ENCODE data around the gene SLC38A9.

The SLC38A9 gene

DNA sequence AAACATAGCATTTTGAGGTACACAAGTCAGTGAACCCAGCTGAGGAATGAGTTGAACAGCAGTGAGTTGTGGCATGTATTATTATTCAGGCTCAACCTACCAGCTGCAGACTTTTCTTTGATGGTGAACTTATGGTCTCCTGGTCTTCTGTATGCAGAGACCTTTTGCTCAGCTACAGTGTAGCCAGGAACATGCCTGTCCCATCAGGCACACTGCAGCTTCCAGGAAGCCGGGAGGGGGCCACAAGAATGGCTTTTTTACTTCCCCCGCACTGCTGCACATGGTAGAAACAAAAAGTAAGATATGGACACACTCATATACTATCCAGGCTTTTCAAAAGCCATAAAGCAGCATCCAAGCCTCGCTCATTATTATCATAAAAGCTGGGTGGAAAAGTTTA is 112.0 kb downstream of the SLC38A9 start:
- Histone ChIP-seq H3K27me3 (ENCODE audit: insufficient read depth, low read length) (no peaks in the 10 kb centered on the region), H2AFZ (ENCODE audit: low read length, unreplicated experiment) (peak overlapping the region; percentile 79), H3K4me3 (ENCODE audit: low read depth, low read length) (peak overlapping the region; percentile 31; the same call in 1 of the 2 replicates), H3K4me1 (ENCODE audit: control insufficient read depth, insufficient read depth, low read length, unreplicated experiment) (peaks cover 73% of the 10 kb centered on the region), H3K36me3 (ENCODE audit: insufficient read depth, low read length) (no peaks in the 10 kb centered on the region), H3K27ac (ENCODE audit: low read depth, low read length) (peak overlapping the region; percentile 99), H3K79me2 (ENCODE audit: control insufficient read depth, insufficient read depth, low read length, unreplicated experiment) (no peaks in the 10 kb centered on the region)

DNA sequence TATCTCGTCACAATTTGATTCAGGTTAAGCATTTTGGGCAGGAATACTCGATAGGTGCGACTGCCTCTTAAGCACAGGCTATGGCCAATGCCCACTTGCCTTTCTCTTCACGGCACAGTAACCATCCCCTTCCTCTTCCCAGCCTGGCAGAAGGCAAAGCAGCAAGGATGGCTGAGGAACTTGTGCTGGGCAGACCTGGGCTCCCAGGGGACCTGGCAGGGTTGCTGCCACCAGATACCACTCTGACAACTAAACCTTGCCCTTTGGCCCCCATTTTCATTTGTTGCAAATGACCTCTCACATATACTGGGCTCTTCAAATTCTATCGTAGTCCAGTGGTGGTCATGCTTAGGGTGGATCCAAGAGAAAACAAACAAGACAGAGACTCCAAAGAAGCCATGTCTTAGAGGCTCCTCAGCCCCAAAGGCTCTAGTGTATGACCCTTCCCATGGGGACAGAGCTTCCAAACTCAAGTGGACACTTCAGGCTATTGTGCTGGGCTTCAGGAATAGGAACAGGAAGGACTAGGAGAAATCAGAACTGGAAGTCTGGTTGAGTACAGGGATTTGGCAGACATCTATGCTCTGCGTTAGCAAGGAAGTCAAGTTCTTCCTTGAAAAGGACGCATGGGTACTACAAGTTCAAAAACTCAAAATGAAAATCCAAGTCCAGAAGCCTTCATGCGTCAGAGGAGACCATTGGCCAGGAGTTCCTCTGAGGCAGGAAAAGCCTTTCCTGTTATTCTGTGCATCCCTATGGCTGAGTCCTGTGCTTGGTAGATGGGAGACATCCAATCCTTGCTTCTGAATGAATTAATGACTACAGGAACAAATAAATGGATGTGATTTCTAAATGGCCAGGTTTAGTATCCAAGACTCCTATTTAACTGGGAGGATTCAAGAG is 112.7 kb downstream of the SLC38A9 start:
- peaks cover 66% of the 10 kb centered on the region for H3K4me1 ChIP-seq (ENCODE audit: control insufficient read depth, insufficient read depth, low read length, unreplicated experiment)
- H3K27ac ChIP-seq (ENCODE audit: low read depth, low read length) = peak overlapping the region; percentile 99
- H3K4me3 ChIP-seq (ENCODE audit: low read depth, low read length) = no peak overlapping the region
- no peaks in the 10 kb centered on the region for H3K79me2 ChIP-seq (ENCODE audit: control insufficient read depth, insufficient read depth, low read length, unreplicated experiment)
- H3K36me3 ChIP-seq (ENCODE audit: insufficient read depth, low read length) = no peaks in the 10 kb centered on the region
- no peak overlapping the region for H2AFZ ChIP-seq (ENCODE audit: low read length, unreplicated experiment)
- H3K27me3 ChIP-seq (ENCODE audit: insufficient read depth, low read length) = no peaks in the 10 kb centered on the region

- Histone ChIP-seq H3K4me1 (ENCODE audit: control insufficient read depth, insufficient read depth, low read length, unreplicated experiment) (peaks cover 45% of the 10 kb centered on the region), H3K79me2 (ENCODE audit: control insufficient read depth, insufficient read depth, low read length, unreplicated experiment) (no peaks in the 10 kb centered on the region), H3K27me3 (ENCODE audit: insufficient read depth, low read length) (no peaks in the 10 kb centered on the region), H3K4me3 (ENCODE audit: low read depth, low read length) (no peak overlapping the region), H3K36me3 (ENCODE audit: insufficient read depth, low read length) (no peaks in the 10 kb centered on the region), H3K27ac (ENCODE audit: low read depth, low read length) (peak overlapping the region; percentile 62), H2AFZ (ENCODE audit: low read length, unreplicated experiment) (peak overlapping the region; percentile 58)
Observed at GRCh38 chr5:55597014-55597981, 114.8 kb downstream of the SLC38A9 start.

DNA sequence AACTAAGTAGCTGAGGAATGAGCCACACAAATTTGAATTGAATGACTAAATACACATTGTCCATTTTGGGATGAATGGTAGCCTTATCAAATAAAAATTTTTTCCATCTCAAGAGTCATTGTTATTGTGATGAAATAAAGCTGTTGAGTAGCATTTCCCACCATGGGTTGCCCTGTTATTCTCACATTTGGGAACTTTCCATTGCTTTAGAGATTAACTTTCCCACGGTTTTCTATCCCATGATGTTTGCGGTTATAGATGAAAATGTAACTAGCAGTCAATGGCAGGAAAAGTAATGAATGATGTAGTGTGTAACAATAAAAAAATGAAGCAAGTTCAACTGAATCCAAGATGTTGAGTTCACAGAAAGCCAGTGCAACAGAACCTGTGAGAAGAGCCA is 117.5 kb downstream of the SLC38A9 start:
- Histone ChIP-seq H3K36me3 (ENCODE audit: insufficient read depth, low read length) (no peaks in the 10 kb centered on the region), H3K27me3 (ENCODE audit: insufficient read depth, low read length) (no peaks in the 10 kb centered on the region), H3K27ac (ENCODE audit: low read depth, low read length) (no peak overlapping the region), H3K79me2 (ENCODE audit: control insufficient read depth, insufficient read depth, low read length, unreplicated experiment) (no peaks in the 10 kb centered on the region), H3K4me3 (ENCODE audit: low read depth, low read length) (no peak overlapping the region), H3K4me1 (ENCODE audit: control insufficient read depth, insufficient read depth, low read length, unreplicated experiment) (peaks cover 19% of the 10 kb centered on the region), H2AFZ (ENCODE audit: low read length, unreplicated experiment) (no peak overlapping the region)

DNA sequence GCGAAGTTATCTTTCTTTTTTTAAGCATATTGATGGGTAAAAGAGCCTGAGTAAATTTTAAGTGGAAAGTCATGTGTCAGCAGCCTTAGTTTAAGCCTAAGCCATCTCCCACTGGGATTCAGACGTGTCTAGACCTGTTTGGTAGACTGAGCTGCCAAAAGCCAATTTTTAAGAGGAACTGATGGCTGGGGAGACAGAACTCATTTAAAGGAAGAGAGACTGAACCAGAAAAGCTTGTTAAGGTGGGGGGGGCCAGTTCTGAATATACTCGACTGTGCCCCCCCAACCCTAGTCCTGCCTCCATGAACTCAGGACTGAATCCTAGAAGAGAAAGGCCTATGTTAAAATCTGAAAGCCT is 119.0 kb downstream of the SLC38A9 start:
- Histone ChIP-seq H3K27ac (ENCODE audit: low read depth, low read length) (no peak overlapping the region), H3K79me2 (ENCODE audit: control insufficient read depth, insufficient read depth, low read length, unreplicated experiment) (no peaks in the 10 kb centered on the region), H3K4me1 (ENCODE audit: control insufficient read depth, insufficient read depth, low read length, unreplicated experiment) (peaks cover 14% of the 10 kb centered on the region), H3K36me3 (ENCODE audit: insufficient read depth, low read length) (no peaks in the 10 kb centered on the region), H2AFZ (ENCODE audit: low read length, unreplicated experiment) (no peak overlapping the region), H3K27me3 (ENCODE audit: insufficient read depth, low read length) (no peaks in the 10 kb centered on the region), H3K4me3 (ENCODE audit: low read depth, low read length) (no peak overlapping the region)

DNA sequence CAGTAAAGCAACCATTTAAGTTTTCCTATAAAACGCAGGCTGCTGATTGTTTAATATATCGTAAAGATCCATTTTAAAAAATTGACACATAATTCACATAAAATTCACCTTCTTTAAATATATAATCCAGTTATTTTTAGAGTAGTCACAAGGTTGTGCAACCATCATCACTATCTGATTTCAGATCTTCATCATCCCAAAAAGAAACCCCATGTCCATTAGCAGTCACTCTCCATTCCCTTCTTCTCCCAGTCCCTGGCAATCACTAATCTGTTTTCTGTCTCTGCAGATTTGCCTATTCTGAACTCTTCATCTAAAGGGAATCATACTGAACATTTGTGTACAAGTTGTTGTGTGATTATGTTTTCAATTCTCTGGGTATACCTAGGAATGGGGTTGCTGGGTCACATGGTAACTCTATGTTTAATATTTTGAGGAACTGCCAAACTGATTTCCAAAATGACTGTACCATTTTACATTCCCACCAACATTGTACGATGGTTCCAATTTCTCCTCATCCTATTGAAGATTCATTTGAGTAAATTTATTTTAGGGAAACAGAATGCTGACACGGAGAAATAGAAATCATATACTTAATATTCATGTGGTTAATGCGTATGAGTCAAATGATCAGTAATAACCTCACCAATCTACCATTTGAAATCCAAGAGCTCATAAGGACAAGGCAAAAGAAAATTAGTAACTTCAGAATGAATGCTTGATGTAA is 119.6 kb downstream of the SLC38A9 start:
- Histone ChIP-seq H3K4me3 (ENCODE audit: low read depth, low read length) (no peak overlapping the region), H3K4me1 (ENCODE audit: control insufficient read depth, insufficient read depth, low read length, unreplicated experiment) (peaks cover 9% of the 10 kb centered on the region), H3K27ac (ENCODE audit: low read depth, low read length) (no peak overlapping the region), H3K79me2 (ENCODE audit: control insufficient read depth, insufficient read depth, low read length, unreplicated experiment) (no peaks in the 10 kb centered on the region), H3K27me3 (ENCODE audit: insufficient read depth, low read length) (no peaks in the 10 kb centered on the region), H3K36me3 (ENCODE audit: insufficient read depth, low read length) (no peaks in the 10 kb centered on the region), H2AFZ (ENCODE audit: low read length, unreplicated experiment) (no peak overlapping the region)

DNA sequence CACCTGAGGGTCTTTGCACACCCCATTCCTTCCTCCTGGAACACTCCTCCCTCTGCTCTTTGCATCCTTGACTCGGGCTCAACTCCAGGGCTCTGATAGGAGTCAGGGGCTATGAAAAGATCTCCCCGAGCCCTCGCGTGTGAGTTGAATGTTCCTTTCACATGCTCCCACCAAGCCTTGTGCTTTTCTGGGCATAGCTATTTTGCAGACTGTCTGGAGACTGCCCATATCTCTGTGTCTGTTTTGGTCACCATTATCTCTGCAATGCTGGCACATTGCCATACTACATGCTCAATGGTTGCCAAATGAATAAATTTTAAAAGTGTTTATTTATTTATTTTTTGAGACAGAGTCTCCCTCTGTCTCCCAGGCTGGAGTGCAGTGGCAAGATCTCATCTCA is 120.4 kb downstream of the SLC38A9 start:
- H2AFZ ChIP-seq (ENCODE audit: low read length, unreplicated experiment) = no peak overlapping the region
- H3K79me2 ChIP-seq (ENCODE audit: control insufficient read depth, insufficient read depth, low read length, unreplicated experiment) = no peaks in the 10 kb centered on the region
- no peaks in the 10 kb centered on the region for H3K27me3 ChIP-seq (ENCODE audit: insufficient read depth, low read length)
- H3K27ac ChIP-seq (ENCODE audit: low read depth, low read length) = no peak overlapping the region
- H3K36me3 ChIP-seq (ENCODE audit: insufficient read depth, low read length) = no peaks in the 10 kb centered on the region
- peaks cover under 1% of the 10 kb centered on the region for H3K4me1 ChIP-seq (ENCODE audit: control insufficient read depth, insufficient read depth, low read length, unreplicated experiment)
- no peak overlapping the region for H3K4me3 ChIP-seq (ENCODE audit: low read depth, low read length)

GRCh38 chr5:55585206-55585610 is 126.9 kb downstream of the SLC38A9 start:
- Histone ChIP-seq H3K4me3 (ENCODE audit: low read depth, low read length) (no peak overlapping the region), H3K36me3 (ENCODE audit: insufficient read depth, low read length) (no peaks in the 10 kb centered on the region), H3K27me3 (ENCODE audit: insufficient read depth, low read length) (no peaks in the 10 kb centered on the region), H3K27ac (ENCODE audit: low read depth, low read length) (no peak overlapping the region), H3K79me2 (ENCODE audit: control insufficient read depth, insufficient read depth, low read length, unreplicated experiment) (no peaks in the 10 kb centered on the region), H3K4me1 (ENCODE audit: control insufficient read depth, insufficient read depth, low read length, unreplicated experiment) (no peaks in the 10 kb centered on the region), H2AFZ (ENCODE audit: low read length, unreplicated experiment) (no peak overlapping the region)

DNA sequence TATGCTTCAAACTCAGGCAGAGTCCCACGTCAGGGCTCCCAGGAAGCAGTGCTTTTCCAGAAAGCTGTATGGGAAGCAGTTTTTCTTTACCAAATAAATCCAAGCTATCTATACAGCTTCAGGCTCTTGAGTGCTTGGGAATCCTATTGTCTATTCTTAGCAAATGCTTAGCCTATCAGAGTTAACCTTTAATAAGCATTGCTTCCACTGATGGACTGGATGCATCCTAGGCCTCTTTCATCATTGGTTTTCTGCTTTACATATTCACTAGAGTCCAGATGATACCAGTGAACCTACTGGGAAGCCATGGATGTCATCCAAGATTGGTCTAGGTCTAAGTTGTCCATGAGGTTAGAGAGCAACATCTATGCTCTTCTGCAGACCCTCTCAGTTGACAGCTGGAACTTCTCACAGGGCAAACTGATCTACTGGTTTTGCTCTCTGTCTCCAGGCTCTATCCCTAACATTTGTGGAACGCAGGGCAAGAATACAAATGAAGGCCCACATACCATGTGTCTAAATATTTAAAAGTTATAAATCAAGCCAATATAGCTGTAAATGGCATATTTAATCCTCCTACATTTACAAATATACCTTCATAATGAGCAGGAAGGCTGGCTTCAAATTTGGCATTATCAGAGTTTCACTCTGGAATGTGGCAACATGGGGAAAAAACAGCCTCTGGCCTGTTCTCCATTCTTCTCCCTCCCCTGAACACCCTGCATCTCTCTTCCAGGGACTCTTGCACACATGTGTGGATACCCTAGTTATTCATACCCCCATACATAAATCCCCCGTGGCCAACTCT is 127.5 kb downstream of the SLC38A9 start:
- Histone ChIP-seq H3K4me3 (ENCODE audit: low read depth, low read length) (no peak overlapping the region), H3K36me3 (ENCODE audit: insufficient read depth, low read length) (no peaks in the 10 kb centered on the region), H3K79me2 (ENCODE audit: control insufficient read depth, insufficient read depth, low read length, unreplicated experiment) (no peaks in the 10 kb centered on the region), H3K27ac (ENCODE audit: low read depth, low read length) (no peak overlapping the region), H3K4me1 (ENCODE audit: control insufficient read depth, insufficient read depth, low read length, unreplicated experiment) (no peaks in the 10 kb centered on the region), H2AFZ (ENCODE audit: low read length, unreplicated experiment) (no peak overlapping the region), H3K27me3 (ENCODE audit: insufficient read depth, low read length) (no peaks in the 10 kb centered on the region)

DNA sequence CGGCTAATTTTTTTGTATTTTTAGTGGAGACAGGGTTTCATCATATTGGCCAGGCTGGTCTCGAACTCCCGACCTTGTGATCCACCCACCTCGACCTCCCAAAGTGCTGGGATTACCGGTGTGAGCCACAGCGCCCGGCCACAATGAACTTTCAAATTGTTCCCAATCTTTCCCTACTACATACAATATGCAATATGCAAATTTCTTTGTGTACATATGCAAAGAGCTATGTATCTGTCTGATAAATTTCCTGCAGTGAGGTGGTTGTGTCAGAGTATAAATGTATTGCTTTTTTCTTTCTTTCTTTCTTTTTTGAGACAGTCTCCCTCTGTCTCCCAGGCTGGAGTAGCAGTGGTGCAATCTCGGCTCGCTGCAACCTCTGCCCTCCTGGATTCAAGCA is 128.5 kb downstream of the SLC38A9 start:
- Histone ChIP-seq H3K4me3 (ENCODE audit: low read depth, low read length) (no peak overlapping the region), H2AFZ (ENCODE audit: low read length, unreplicated experiment) (no peak overlapping the region), H3K79me2 (ENCODE audit: control insufficient read depth, insufficient read depth, low read length, unreplicated experiment) (no peaks in the 10 kb centered on the region), H3K27ac (ENCODE audit: low read depth, low read length) (no peak overlapping the region), H3K4me1 (ENCODE audit: control insufficient read depth, insufficient read depth, low read length, unreplicated experiment) (no peaks in the 10 kb centered on the region), H3K36me3 (ENCODE audit: insufficient read depth, low read length) (no peaks in the 10 kb centered on the region), H3K27me3 (ENCODE audit: insufficient read depth, low read length) (no peaks in the 10 kb centered on the region)

Data from ACC112 (cell line).